Activated B cell treated with CpG ODN at 0.5 μM for 24 hours (primary cell): ENCODE results near the gene SFXN3. TPM values are rescaled to one million over a fixed set of nuclear protein-coding genes. Genes with fewer than 3 reads are reported as not detected.

ENCODE experiments used
- ATAC-seq: fragments of 200-7000 bp; cut with Tn5 transposase; one replicate; pipeline ENCODE4 v1.10.0; 2021; ENCODE audit warnings: low read depth, mild to moderate bottlenecking, moderate library complexity
- CTCF ChIA-PET: fragments of 350-600 bp; sonication (Branson Sonifier 250); formaldehyde crosslinking; loops from one replicate; lab custom pipeline; 2021; ENCODE audit warnings: antibody characterized with exemption; lab: Charles Lee
- POLR2A ChIA-PET: fragments of 350-600 bp; sonication (Branson Sonifier 250); formaldehyde crosslinking; loops from one replicate; lab custom pipeline; 2021; ENCODE audit warnings: antibody characterized with exemption; lab: Charles Lee
- DNase-seq: peaks from one replicate; pipeline ENCODE4 v3.0.0; 2022
- H3K27ac Mint-ChIP-seq: one replicate; pipeline ENCODE4 v1.8.0; 2020; ENCODE audit warnings: mixed read lengths
- H3K27me3 Mint-ChIP-seq: one replicate; pipeline ENCODE4 v1.8.0; 2021; ENCODE audit warnings: mixed read lengths
- H3K36me3 Mint-ChIP-seq: one replicate; pipeline ENCODE4 v1.8.0; 2021; ENCODE audit warnings: low read depth, mixed read lengths
- H3K4me1 Mint-ChIP-seq: one replicate; pipeline ENCODE4 v1.8.0; 2021; ENCODE audit warnings: mixed read lengths
- H3K4me3 Mint-ChIP-seq: one replicate; pipeline ENCODE4 v1.8.0; 2020; ENCODE audit warnings: mild to moderate bottlenecking, mixed read lengths
- H3K9me3 Mint-ChIP-seq: one replicate; pipeline ENCODE4 v1.8.0; 2020; ENCODE audit warnings: mixed read lengths
- CTCF ChIP-seq: fragments of 200-600 bp; IDR thresholded peaks from one replicate; pipeline ENCODE4 v1.8.0; 2022; ENCODE audit warnings: antibody characterized with exemption, mild to moderate bottlenecking
- intact Hi-C: fragments of 100-400 bp; cut with micrococcal nuclease; formaldehyde crosslinking; loops from one replicate; pipeline ENCODE4 v1.15.1; 2024
- total RNA-seq: library from RNA; stranded (reverse); gene quantifications from 2 replicates; pipeline ENCODE4 v1.2.3, GENCODE V29; 2022

SFXN3 gene
- total RNA-seq, 1 donor from 2014 or later = 9.8 TPM

GRCh38 chr10:100988166-100988565, 42.9 kb upstream of the SFXN3 start:
- ATAC-seq (no peak), DNase-seq (no peak)
- peaks cover 48% of the 10 kb centered on the region for H3K36me3 Mint-ChIP-seq
- ChIA-PET CTCF (interaction anchor here (6.0 kb wide), 1 partner anchor 9 kb away, joined by 34 read pairs; no protein-coding TSS in a partner anchor), POLR2A (interaction anchor here (0.6 to 4.7 kb wide), 2 partner anchors 10 to 76 kb away, joined by 3 to 54 read pairs; partner anchors contain the start of gene LZTS2)
- intact Hi-C loops = no loop called here
- no peaks in the 10 kb centered on the region for H3K9me3 Mint-ChIP-seq
- no peaks in the 10 kb centered on the region for H3K27me3 Mint-ChIP-seq
- peak overlapping the region; percentile 92 for H3K4me3 Mint-ChIP-seq
- peaks cover 46% of the 10 kb centered on the region for H3K4me1 Mint-ChIP-seq
- no peak for TF ChIP-seq CTCF
- no peak overlapping the region for H3K27ac Mint-ChIP-seq

GRCh38 chr10:100989088-100989487, 41.9 kb upstream of the SFXN3 start:
- no peak overlapping the region for H3K4me3 Mint-ChIP-seq
- ChIA-PET POLR2A (interaction anchor here (4.7 kb wide), 1 partner anchor 9 kb away, joined by 54 read pairs; the partner anchor contains the start of gene LZTS2), CTCF (interaction anchor here (6.0 kb wide), 1 partner anchor 8 kb away, joined by 34 read pairs; no protein-coding TSS in a partner anchor)
- peaks cover 52% of the 10 kb centered on the region for H3K36me3 Mint-ChIP-seq
- no peak overlapping the region for H3K27ac Mint-ChIP-seq
- no peak for DNase-seq
- peaks cover 46% of the 10 kb centered on the region for H3K4me1 Mint-ChIP-seq
- intact Hi-C loops = no loop called here
- no peak for ATAC-seq
- no peaks in the 10 kb centered on the region for H3K9me3 Mint-ChIP-seq
- no peaks in the 10 kb centered on the region for H3K27me3 Mint-ChIP-seq
- TF ChIP-seq CTCF = no peak

GRCh38 chr10:100993986-100994708, 36.9 kb upstream of the SFXN3 start:
- no peaks in the 10 kb centered on the region for H3K9me3 Mint-ChIP-seq
- ATAC-seq = no peak
- CTCF ChIA-PET = interaction anchor here (1.6 kb wide), 1 partner anchor 20 kb away, joined by 4 read pairs; no protein-coding TSS in a partner anchor
- no peaks in the 10 kb centered on the region for H3K27me3 Mint-ChIP-seq
- peak overlapping the region; percentile 0 for H3K27ac Mint-ChIP-seq
- H3K4me1 Mint-ChIP-seq = peaks cover 32% of the 10 kb centered on the region
- intact Hi-C loops = no loop called here
- TF ChIP-seq CTCF = no peak
- DNase-seq = no peak
- H3K36me3 Mint-ChIP-seq = peaks cover 44% of the 10 kb centered on the region
- H3K4me3 Mint-ChIP-seq = no peak overlapping the region
- POLR2A ChIA-PET = interaction anchor here (0.6 kb wide), 1 partner anchor 981 kb away, joined by 5 read pairs; no protein-coding TSS in a partner anchor

GRCh38 chr10:100995181-100995580, 35.9 kb upstream of the SFXN3 start:
- no peaks in the 10 kb centered on the region for H3K27me3 Mint-ChIP-seq
- ATAC-seq = no peak
- no peaks in the 10 kb centered on the region for H3K9me3 Mint-ChIP-seq
- TF ChIP-seq CTCF = no peak
- DNase-seq = no peak
- ChIA-PET CTCF (no interaction called here), POLR2A (interaction anchor here (0.7 kb wide), 1 partner anchor 37 kb away, joined by 3 read pairs; no protein-coding TSS in a partner anchor)
- H3K4me1 Mint-ChIP-seq = peaks cover 30% of the 10 kb centered on the region
- peak overlapping the region; percentile 22 for H3K27ac Mint-ChIP-seq
- intact Hi-C loops = loop anchor here (5.0 kb wide), 4 partner anchors 433 to 1647 kb away; partner anchors contain the start of genes HIF1AN and TRIM8
- H3K4me3 Mint-ChIP-seq = no peak overlapping the region
- H3K36me3 Mint-ChIP-seq = peaks cover 42% of the 10 kb centered on the region
